ENCODE data around the gene COX10. TPM values are rescaled to one million over a fixed set of nuclear protein-coding genes. Genes with fewer than 3 reads are reported as not detected.

Gene COX10
- total RNA-seq, 1 donor from 2014 or later = 13.8 TPM

- peak overlapping the region; percentile 44 for H3K27ac ChIP-seq
- H3K4me3 ChIP-seq = no peak overlapping the region
- ATAC-seq (peak in 1 of 2 donors; percentile 46), DNase-seq (peak; percentile 62)
- H3K27me3 ChIP-seq (ENCODE audit: low read depth) = no peaks in the 10 kb centered on the region
- TF ChIP-seq, protein P1, sequence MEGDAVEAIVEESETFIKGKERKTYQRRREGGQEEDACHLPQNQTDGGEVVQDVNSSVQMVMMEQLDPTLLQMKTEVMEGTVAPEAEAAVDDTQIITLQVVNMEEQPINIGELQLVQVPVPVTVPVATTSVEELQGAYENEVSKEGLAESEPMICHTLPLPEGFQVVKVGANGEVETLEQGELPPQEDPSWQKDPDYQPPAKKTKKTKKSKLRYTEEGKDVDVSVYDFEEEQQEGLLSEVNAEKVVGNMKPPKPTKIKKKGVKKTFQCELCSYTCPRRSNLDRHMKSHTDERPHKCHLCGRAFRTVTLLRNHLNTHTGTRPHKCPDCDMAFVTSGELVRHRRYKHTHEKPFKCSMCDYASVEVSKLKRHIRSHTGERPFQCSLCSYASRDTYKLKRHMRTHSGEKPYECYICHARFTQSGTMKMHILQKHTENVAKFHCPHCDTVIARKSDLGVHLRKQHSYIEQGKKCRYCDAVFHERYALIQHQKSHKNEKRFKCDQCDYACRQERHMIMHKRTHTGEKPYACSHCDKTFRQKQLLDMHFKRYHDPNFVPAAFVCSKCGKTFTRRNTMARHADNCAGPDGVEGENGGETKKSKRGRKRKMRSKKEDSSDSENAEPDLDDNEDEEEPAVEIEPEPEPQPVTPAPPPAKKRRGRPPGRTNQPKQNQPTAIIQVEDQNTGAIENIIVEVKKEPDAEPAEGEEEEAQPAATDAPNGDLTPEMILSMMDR (IDR thresholded peaks at IDR 0.05) = no peak
- H3K36me3 ChIP-seq = peaks cover 1% of the 10 kb centered on the region
- H3K4me1 ChIP-seq = peaks cover 41% of the 10 kb centered on the region
- intact Hi-C loops (cut with DNase I) = no loop called here
- H3K9me3 ChIP-seq = no peaks in the 10 kb centered on the region
Measured at GRCh38 chr17:14201021-14201987, 132.0 kb downstream of the COX10 start.

- H3K27ac ChIP-seq = peak overlapping the region; percentile 44
- intact Hi-C loops (cut with DNase I) = no loop called here
Measured at GRCh38 chr17:14201988-14202380, 132.7 kb downstream of the COX10 start.

GRCh38 chr17:14202388-14203166, 133.3 kb downstream of the COX10 start:
- TF ChIP-seq, protein P1 (IDR thresholded peaks at IDR 0.05) = no peak
- no peak for ATAC-seq
- peaks cover 12% of the 10 kb centered on the region for H3K36me3 ChIP-seq
- intact Hi-C loops (cut with DNase I) = no loop called here
- DNase-seq = no peak
- peaks cover 41% of the 10 kb centered on the region for H3K4me1 ChIP-seq
- no peaks in the 10 kb centered on the region for H3K9me3 ChIP-seq
- no peaks in the 10 kb centered on the region for H3K27me3 ChIP-seq (ENCODE audit: low read depth)
- no peak overlapping the region for H3K27ac ChIP-seq
- H3K4me3 ChIP-seq = no peak overlapping the region

More at GRCh38 chr17:14201988-14202380, 132.7 kb downstream of the COX10 start:
- ATAC-seq = no peak
- Histone ChIP-seq H3K36me3 (peaks cover 6% of the 10 kb centered on the region), H3K9me3 (no peaks in the 10 kb centered on the region), H3K27me3 (ENCODE audit: low read depth) (no peaks in the 10 kb centered on the region), H3K4me1 (peaks cover 44% of the 10 kb centered on the region), H3K4me3 (no peak overlapping the region)
- TF ChIP-seq, protein P1 (IDR thresholded peaks at IDR 0.05) = no peak
- no peak for DNase-seq

DNA sequence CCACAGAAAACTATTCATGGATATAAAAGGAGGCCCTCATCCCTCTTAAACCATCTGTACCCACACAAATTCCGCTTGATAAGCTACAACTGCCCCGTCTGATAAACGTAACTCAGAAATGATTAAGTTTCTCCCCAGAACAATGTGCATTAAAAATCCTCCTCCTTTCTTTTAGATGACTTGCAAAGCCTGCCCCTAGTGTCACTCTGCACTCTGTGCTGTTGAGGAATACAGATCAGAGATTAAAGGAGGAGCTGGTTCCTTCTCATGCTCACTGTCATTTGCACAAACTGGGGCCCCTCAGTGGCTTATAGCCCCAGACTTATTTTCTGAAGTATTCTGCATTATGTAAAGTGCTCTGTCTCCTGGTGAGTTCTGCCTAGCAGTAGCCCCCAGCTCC, 134.1 kb downstream of the COX10 start:
- no peak overlapping the region for H3K27ac ChIP-seq
- H3K27me3 ChIP-seq (ENCODE audit: low read depth) = no peaks in the 10 kb centered on the region
- intact Hi-C loops (cut with DNase I) = no loop called here
- H3K9me3 ChIP-seq = no peaks in the 10 kb centered on the region
- TF ChIP-seq, protein P1 (IDR thresholded peaks at IDR 0.05) = no peak
- peaks cover 14% of the 10 kb centered on the region for H3K36me3 ChIP-seq
- H3K4me1 ChIP-seq = peaks cover 37% of the 10 kb centered on the region
- no peak overlapping the region for H3K4me3 ChIP-seq
- DNase-seq = no peak
- no peak for ATAC-seq

- Histone ChIP-seq H3K27me3 (ENCODE audit: low read depth) (no peaks in the 10 kb centered on the region), H3K27ac (no peak overlapping the region), H3K36me3 (peaks cover 14% of the 10 kb centered on the region), H3K4me3 (no peak overlapping the region), H3K4me1 (peaks cover 32% of the 10 kb centered on the region), H3K9me3 (no peaks in the 10 kb centered on the region)
- DNase-seq = no peak
- ATAC-seq = no peak
- intact Hi-C loops (cut with DNase I) = no loop called here
- TF ChIP-seq, protein P1 (IDR thresholded peaks at IDR 0.05) = no peak
Measured at GRCh38 chr17:14204084-14204483, 134.8 kb downstream of the COX10 start.
